Measurements from ENCODE around the gene PTCH1.

PTCH1 gene

GRCh38 chr9:95508968-95509850 lies 7.6 kb downstream of the PTCH1 start:
- no peak for TF ChIP-seq CTCF (IDR thresholded peaks at IDR 0.05; ENCODE audit: low read depth, low read length)
- H3K4me3 ChIP-seq (replicated peaks in 1 of 2; ENCODE audit: low read depth in 2 of 2, low read length in 2 of 2), result peak overlapping the region; percentile 82
- DNase-seq (ENCODE audit: low read depth in 2 of 2), result peak; percentile 88 to 95

GRCh38 chr9:95508242-95508967 lies 8.4 kb downstream of the PTCH1 start:
- peak in 1 of 2 donors; percentile 26 for DNase-seq (ENCODE audit: low read depth in 2 of 2)
- TF ChIP-seq CTCF (IDR thresholded peaks at IDR 0.05; ENCODE audit: low read depth, low read length), result no peak
- H3K4me3 ChIP-seq (replicated peaks in 1 of 2; ENCODE audit: low read depth in 2 of 2, low read length in 2 of 2), result peak overlapping the region; percentile 82 to 85

- TF ChIP-seq CTCF (IDR thresholded peaks at IDR 0.05; ENCODE audit: low read depth, low read length), result no peak
- peak overlapping the region; percentile 82 to 85 for H3K4me3 ChIP-seq (replicated peaks in 1 of 2; ENCODE audit: low read depth in 2 of 2, low read length in 2 of 2)
- peak; percentile 79 to 83 for DNase-seq (ENCODE audit: low read depth in 2 of 2)
These were observed 9.1 kb downstream of the PTCH1 start for GRCh38 chr9:95507464-95508241.

GRCh38 chr9:95506678-95507463 lies 9.9 kb downstream of the PTCH1 start:
- H3K4me3 ChIP-seq (replicated peaks in 1 of 2; ENCODE audit: low read depth in 2 of 2, low read length in 2 of 2), result peak overlapping the region; percentile 82 to 85
- DNase-seq (ENCODE audit: low read depth in 2 of 2), result peak in 1 of 2 donors; percentile 79
- TF ChIP-seq CTCF (IDR thresholded peaks at IDR 0.05; ENCODE audit: low read depth, low read length), result no peak

- no peak for TF ChIP-seq CTCF (IDR thresholded peaks at IDR 0.05; ENCODE audit: low read depth, low read length)
- H3K4me3 ChIP-seq (replicated peaks in 1 of 2; ENCODE audit: low read depth in 2 of 2, low read length in 2 of 2), result peak overlapping the region; percentile 82 to 85
- DNase-seq (ENCODE audit: low read depth in 2 of 2), result peak; percentile 50 to 56
These were observed 10.4 kb downstream of the PTCH1 start for GRCh38 chr9:95506428-95506677.
